Measurements from ENCODE around the gene C1orf105.
A peak's percentile ranks its signal among the peaks of the same experiment; 100 is the strongest.
"Not testable (repeated sequence)": the region's sequence is repeated elsewhere in the genome, so short reads cannot be mapped to it uniquely, and the experiment has no call there.

The C1orf105 gene

DNA sequence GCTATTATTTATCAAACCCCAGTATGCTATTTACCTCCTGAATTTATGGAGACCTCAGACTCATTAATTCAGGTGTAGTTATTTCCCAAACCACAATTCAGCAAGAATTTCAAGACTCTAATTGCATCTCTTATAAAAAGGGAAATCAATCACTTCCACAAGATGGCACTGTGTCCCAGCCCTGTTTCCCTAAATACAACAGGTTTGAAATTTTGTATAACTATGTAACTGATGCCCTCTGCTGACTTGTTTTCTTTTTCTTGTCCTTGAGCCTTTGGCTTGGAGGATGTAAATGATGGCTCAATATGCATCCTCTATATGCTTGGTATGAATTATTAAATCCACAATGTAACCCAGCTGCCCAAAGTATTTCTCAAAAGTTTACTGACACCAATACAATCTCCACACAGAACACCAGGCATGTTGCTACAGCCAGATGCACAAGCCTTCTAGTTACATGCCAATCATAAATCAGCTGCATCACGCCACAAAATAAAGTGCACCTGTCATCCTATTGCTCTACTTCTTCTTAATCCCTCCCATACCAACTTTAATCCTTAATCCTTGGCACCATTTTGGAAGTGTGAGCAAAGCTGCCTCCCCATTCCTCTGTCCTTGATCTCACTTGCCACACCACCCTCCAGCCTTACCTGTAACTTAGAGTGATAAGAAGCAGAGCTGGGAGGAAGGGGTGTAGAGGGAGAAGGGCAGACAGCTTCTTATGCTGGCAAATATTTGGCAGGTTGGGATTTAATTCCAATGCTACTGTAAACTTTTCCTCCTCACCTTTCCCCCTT, 9.0 kb downstream of the C1orf105 start:
- DNase-seq (ENCODE audit: low spot score), result no peak

DNA sequence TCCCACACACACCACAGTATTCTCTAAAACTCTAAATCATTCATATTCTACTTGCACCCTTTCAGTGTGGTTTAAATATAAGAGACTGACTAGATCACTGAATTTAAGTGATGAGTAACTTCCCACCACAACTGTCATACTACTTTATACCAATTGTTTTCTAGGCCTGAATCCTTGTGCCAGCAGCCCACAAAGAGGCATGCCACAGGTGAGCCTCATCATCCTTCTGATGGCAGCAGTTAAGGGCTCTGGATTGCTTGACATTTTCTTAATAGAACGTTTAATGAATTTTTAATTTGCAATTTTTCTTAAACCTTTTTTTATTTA, 9.6 kb downstream of the C1orf105 start:
- DNase-seq (ENCODE audit: low spot score), result no peak

GRCh38 chr1:172431204-172431603, 10.7 kb downstream of the C1orf105 start:
- DNase-seq (ENCODE audit: low spot score), result no peak

DNA sequence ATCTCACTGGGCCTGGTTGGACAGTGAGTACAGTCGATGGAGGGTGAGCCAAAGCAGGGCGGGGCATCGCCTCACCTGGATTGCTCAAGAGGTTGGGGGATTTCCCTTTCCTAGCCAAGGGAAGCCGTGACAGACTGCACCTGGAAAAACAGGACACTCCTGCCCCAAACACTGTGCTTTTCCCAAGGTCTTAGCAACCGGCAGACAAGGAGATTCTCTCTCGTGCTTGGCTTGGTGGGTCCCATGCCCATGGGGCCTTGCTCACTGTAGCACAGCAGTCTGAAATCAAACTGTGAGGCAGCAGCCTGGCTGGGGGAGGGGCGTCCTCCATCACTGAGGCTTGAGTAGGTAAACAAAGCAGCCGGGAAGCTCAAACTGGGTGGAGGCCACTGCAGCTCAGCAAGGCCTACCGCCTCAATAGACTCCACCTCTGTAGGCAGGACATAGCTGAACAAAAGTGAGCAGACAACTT, 11.3 kb downstream of the C1orf105 start:
- no peak for DNase-seq (ENCODE audit: low spot score)

- not testable (repeated sequence) for DNase-seq (ENCODE audit: low spot score)
Measured at GRCh38 chr1:172437183-172437582, 16.7 kb downstream of the C1orf105 start.

GRCh38 chr1:172442404-172442803, 21.9 kb downstream of the C1orf105 start:
- DNase-seq (ENCODE audit: low spot score), result no peak

- no peak for DNase-seq (ENCODE audit: low spot score)
Measured at GRCh38 chr1:172442843-172443565, 22.5 kb downstream of the C1orf105 start.

DNA sequence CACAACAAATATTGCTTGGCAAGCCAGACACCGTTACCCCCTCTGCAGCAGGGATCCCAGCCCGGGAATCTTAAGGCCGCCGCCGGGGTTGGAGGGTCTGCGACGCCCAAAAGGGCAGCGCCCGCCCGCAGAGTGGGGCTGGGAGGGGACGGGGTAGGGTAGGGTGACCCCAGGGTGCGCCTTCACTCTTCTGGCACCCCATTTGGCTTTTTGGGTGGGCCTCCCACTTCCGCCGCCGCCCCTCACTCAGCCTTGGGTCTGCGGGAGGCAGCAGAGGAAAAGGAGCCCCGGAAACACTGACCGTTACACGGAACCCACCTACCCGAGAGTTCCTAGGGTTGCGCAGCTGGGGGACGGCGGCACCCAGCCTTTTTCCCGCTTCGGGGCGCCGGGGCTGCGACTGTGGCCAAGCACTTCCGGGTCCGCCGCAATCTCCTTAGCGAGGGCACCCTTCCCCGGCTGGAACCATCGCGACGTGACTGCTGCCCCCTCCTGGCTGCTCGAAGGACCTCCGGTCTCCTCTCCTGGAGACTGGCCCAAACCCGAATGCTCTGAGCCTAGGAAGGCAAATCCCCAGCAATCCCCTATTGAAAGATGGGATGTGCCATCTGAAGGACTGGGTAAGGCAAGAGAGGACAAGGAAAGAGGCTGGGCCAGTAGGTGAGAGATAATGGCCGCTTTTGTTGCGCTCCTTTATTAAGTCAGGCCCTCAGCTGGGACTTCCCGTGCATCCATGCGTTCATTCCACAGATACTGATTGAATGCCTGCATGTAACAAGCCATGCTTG, 23.4 kb downstream of the C1orf105 start, which contains the start of gene PIGC:
TSS of gene PIGC (minus strand) at position 404 of the 788 bp plus-strand sequence. CDS start 1,447 bp downstream, outside the sequence.
- peak; percentile 92 for DNase-seq (ENCODE audit: low spot score)

GRCh38 chr1:172446547-172446946, 26.1 kb downstream of the C1orf105 start:
- DNase-seq (ENCODE audit: low spot score), result no peak

- DNase-seq (ENCODE audit: low spot score), result no peak
Measured at GRCh38 chr1:172447641-172448040, 27.2 kb downstream of the C1orf105 start.

DNA sequence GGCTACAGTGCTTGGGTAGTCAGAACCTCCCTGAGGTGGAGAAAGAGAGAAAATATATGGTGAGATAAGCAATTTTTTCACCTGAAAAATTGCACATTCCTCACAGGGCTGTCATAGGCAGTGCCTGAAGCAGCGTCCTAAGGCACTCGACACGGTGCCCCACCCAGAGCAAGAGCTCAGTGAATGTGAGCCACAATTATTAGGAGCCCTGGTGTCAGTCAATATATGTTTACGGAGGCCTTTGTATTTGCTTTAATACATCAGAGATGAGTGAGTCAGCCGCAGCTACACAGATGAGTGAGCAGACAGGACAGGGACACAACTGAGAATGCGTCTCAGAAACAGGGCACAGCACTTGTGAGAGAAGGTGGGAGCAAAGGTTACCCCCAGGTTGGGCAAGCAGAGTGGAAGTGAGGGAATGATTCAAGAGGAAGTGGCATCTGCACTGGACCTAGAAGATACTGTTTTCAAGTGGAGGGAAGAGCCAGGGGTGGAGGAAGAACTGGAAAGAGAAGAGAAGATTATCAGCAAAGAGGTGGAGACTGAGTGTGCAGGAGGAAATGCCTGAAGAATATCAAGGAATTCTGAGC, 28.6 kb downstream of the C1orf105 start:
- DNase-seq (ENCODE audit: low spot score), result no peak

- no peak for DNase-seq (ENCODE audit: low spot score)
Measured at GRCh38 chr1:172449585-172450523, 29.4 kb downstream of the C1orf105 start.

DNA sequence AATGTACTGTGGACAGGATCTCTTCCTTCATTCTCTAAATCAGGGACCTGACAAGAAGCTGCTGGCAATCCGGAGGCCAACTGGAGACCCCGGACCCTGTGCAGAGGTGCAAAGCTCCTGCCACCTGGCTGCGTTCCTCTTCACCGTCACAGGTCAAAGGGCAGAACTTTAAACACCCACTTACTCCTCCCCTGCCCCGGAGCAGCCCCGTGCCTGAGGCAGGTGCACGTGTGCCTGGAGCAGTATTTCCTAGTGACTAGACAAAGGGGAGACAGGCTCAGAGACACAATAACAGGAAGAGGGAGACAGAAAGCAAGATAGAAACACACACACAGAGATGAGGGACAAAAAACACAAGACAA, 30.0 kb downstream of the C1orf105 start:
- no peak for DNase-seq (ENCODE audit: low spot score)

DNA sequence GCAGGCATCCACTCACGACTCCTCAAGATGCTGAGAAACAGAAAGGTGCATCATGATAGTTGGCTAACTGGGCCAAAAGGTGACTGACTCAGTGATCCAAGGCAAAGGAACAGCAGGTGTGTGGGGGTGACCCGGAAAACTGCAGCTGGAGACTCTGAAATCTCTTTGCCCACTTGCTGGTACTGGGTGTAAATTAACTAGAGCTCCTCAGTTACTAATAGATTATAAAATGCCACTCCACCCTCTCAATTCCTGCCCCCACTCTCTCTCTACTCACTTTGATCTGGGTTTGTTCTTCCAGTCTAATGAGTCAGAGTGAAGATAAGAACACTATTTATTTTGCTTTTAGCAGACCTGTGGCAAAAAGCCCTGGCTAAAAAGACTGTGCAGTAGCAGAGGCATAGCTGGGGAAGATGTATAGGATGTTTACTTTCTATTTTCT, 30.5 kb downstream of the C1orf105 start:
- no peak for DNase-seq (ENCODE audit: low spot score)

- DNase-seq (ENCODE audit: low spot score), result no peak
Measured at GRCh38 chr1:172452536-172453152, 32.2 kb downstream of the C1orf105 start.

DNA sequence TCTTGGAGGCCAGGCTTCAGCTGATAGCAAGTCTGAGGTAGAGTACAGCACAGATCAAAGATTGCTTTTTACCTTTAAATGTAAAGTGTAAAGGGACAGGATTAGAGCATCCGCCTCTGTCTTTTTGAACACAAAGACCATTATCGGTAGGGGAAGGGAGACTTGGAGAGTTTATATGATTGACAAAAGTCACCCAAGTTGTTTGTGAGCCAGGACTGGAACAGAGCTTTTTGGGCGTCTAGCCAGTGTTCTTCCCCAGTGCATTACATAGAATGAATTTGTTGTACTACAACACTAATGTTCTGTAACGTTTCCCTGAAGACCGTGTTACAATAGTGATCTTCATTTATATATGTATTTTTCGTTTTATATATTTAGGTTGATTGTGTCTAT, 32.7 kb downstream of the C1orf105 start:
- no peak for DNase-seq (ENCODE audit: low spot score)

DNA sequence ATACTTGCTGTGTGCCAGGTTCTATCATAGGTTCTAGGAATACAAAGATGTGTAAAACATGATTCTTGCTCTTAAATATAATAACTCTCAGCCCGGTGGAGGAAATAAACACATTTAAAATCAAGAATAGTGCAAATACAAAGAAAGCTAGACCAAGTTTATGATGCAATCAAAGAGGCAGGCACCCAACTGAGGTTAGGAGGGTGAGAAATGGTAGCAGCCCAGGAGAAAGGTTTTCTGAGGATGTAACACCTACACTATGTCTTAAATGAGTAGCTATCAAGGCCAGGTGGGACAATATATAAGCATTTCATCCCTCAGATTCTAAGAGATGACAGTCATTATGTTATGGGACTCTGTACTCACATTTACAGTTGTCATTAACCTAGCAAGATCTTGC, 33.1 kb downstream of the C1orf105 start:
- no peak for DNase-seq (ENCODE audit: low spot score)

DNA sequence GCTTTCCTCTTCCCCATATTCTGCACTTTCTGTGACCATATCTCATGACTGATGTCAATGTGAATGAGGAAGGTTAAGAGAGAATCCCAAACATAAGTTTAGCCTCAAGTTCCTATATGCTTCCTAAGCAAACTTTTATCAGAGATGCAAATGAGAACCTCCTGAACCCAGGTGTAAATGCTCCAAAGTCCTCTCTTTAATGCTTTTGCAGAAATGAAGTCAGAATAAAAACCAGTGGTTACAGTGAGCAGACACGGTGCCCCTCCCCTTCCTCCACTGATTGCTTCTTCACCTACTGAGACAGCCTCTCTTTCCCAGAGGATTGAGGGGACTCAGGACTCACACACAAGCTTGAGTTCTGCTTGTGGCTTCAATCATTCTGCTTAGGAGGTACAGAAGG, 35.0 kb downstream of the C1orf105 start:
- no peak for DNase-seq (ENCODE audit: low spot score)

GRCh38 chr1:172456344-172456769, 35.9 kb downstream of the C1orf105 start:
- DNase-seq (ENCODE audit: low spot score), result no peak

DNA sequence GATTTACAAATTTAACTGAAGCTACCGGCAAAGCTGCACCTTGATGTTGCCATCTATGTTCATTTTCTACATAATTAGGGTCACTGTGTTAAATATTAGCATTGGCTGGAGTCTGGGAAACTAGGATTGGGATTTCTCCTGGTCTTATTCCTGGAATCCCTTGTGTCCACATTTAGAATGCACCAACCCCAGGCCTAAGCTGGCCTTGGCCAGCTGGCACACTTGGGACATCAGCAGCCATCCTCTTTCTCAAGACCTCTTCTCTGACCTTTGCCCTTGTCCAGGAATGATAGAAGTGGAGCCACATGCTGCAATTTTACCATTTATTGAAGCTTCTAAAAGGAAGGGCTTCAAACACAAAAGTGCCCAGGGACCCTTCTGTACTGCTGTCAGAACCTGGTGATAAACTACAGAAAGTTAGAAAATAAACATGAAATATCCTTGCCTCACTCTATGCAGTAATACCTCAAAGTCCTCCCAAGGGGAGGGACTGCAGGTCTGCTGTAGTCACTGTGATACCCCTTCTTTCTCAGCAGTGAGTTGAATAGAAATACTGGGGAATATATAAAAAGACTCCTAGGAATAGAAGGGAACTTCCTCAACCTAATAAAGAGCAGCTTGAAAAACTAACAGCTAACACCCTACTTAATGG, 37.1 kb downstream of the C1orf105 start:
- no peak for DNase-seq (ENCODE audit: low spot score)
